ENCODE data around the gene LMX1A. TPM values are rescaled to one million over a fixed set of nuclear protein-coding genes. Genes with fewer than 3 reads are reported as not detected.

LMX1A gene
- total RNA-seq, 1 experiment from 2014 or later = not detected

GRCh38 chr1:165395901-165396300 lies 39.4 kb upstream of the LMX1A start:
- ATAC-seq (no peak), DNase-seq (ENCODE audit: low spot score) (no peak)
- CTCF ChIA-PET = interaction anchor here (1.2 kb wide), 1 partner anchor 202 kb away, joined by 4 read pairs; no protein-coding TSS in a partner anchor
- POLR2A ChIA-PET = no interaction called here
- no peak overlapping the region for H3K4me3 Mint-ChIP-seq
- no peak for TF ChIP-seq ZNF281 (CRISPR knock-in tag; IDR thresholded peaks at IDR 0.05)
- TF ChIP-seq FOXJ3 (CRISPR knock-in tag; IDR thresholded peaks at IDR 0.05; ENCODE audit: borderline replicate concordance) = no peak
- no peak for TF ChIP-seq AR (CRISPR knock-in tag; IDR thresholded peaks at IDR 0.05)
- no peak for TF ChIP-seq SP1 (CRISPR knock-in tag; conservative IDR thresholded peaks at IDR 0.05)
- no peak for TF ChIP-seq MYBL2 (CRISPR knock-in tag; IDR thresholded peaks at IDR 0.05)
- TF ChIP-seq RORB (CRISPR knock-in tag; IDR thresholded peaks at IDR 0.05) = no peak
- no peak for TF ChIP-seq JUN (CRISPR knock-in tag; IDR thresholded peaks at IDR 0.05)
- TF ChIP-seq TCF7 (CRISPR knock-in tag; IDR thresholded peaks at IDR 0.05; ENCODE audit: low read depth) = no peak
- no peak for TF ChIP-seq ZMAT4 (CRISPR knock-in tag; IDR thresholded peaks at IDR 0.05)
- TF ChIP-seq NFE2L1 (CRISPR knock-in tag; IDR thresholded peaks at IDR 0.05) = no peak
- peaks cover 18% of the 10 kb centered on the region for H3K27me3 Mint-ChIP-seq (ENCODE audit: low read depth)
- no peaks in the 10 kb centered on the region for H3K36me3 Mint-ChIP-seq
- no peak overlapping the region for H3K27ac Mint-ChIP-seq
- peaks cover 12% of the 10 kb centered on the region for H3K4me1 Mint-ChIP-seq
- no peaks in the 10 kb centered on the region for H3K9me3 Mint-ChIP-seq

- Mint-ChIP-seq H3K9me3 (no peaks in the 10 kb centered on the region), H3K27ac (no peak overlapping the region), H3K36me3 (no peaks in the 10 kb centered on the region), H3K4me1 (peaks cover 12% of the 10 kb centered on the region), H3K27me3 (ENCODE audit: low read depth) (peaks cover 18% of the 10 kb centered on the region), H3K4me3 (no peak overlapping the region)
- POLR2A ChIA-PET = no interaction called here
- ATAC-seq (no peak), DNase-seq (ENCODE audit: low spot score) (no peak)
- TF ChIP-seq ELF4 (CRISPR knock-in tag; IDR thresholded peaks at IDR 0.05; ENCODE audit: low read depth) (no peak), NFATC4 (CRISPR knock-in tag; IDR thresholded peaks at IDR 0.05) (no peak), CDX4 (CRISPR knock-in tag; IDR thresholded peaks at IDR 0.05; ENCODE audit: borderline replicate concordance) (no peak), RORB (CRISPR knock-in tag; IDR thresholded peaks at IDR 0.05) (no peak), MYBL2 (CRISPR knock-in tag; IDR thresholded peaks at IDR 0.05) (no peak), ZNF396 (CRISPR knock-in tag; IDR thresholded peaks at IDR 0.05; ENCODE audit: borderline replicate concordance) (no peak), IRF2 (CRISPR knock-in tag; IDR thresholded peaks at IDR 0.05; ENCODE audit: borderline replicate concordance, low read depth) (no peak)
- CTCF ChIA-PET = interaction anchor here (1.2 kb wide), 1 partner anchor 203 kb away, joined by 4 read pairs; no protein-coding TSS in a partner anchor
These were observed 39.0 kb upstream of the LMX1A start for GRCh38 chr1:165395478-165395877.

All from WTC11 (cell line).